A549 (cell line): Measurements from ENCODE around the gene RTP5.

Experiments
- POLR2A ChIP-seq: IDR thresholded peaks from 2 replicates; pipeline ENCODE4 v1.6.1; 2012; ENCODE audit warnings: mild to moderate bottlenecking, low read length
- RFX5 ChIP-seq: fragments of 450-650 bp; IDR thresholded peaks from 2 replicates; pipeline ENCODE4 v1.7.1; 2014; ENCODE audit warnings: antibody characterized with exemption, mild to moderate bottlenecking, moderate library complexity
- TF ChIP-seq, protein P1 (sequence below): IDR thresholded peaks from 2 replicates; pipeline ENCODE4 v1.6.1; 2012
- TF ChIP-seq, protein P2 (sequence below): fragments of >200 bp; sonication (Bioruptor Twin); formaldehyde crosslinking; IDR thresholded peaks from 3 replicates; pipeline ENCODE4 v1.5.1; 2016
- TF ChIP-seq, protein P3 (sequence below): fragments of 200-600 bp; sonication (generic); IDR thresholded peaks from 2 replicates; pipeline ENCODE4 v1.6.1; 2016; ENCODE audit warnings: antibody characterized with exemption, mild to moderate bottlenecking, moderate library complexity

DNA sequence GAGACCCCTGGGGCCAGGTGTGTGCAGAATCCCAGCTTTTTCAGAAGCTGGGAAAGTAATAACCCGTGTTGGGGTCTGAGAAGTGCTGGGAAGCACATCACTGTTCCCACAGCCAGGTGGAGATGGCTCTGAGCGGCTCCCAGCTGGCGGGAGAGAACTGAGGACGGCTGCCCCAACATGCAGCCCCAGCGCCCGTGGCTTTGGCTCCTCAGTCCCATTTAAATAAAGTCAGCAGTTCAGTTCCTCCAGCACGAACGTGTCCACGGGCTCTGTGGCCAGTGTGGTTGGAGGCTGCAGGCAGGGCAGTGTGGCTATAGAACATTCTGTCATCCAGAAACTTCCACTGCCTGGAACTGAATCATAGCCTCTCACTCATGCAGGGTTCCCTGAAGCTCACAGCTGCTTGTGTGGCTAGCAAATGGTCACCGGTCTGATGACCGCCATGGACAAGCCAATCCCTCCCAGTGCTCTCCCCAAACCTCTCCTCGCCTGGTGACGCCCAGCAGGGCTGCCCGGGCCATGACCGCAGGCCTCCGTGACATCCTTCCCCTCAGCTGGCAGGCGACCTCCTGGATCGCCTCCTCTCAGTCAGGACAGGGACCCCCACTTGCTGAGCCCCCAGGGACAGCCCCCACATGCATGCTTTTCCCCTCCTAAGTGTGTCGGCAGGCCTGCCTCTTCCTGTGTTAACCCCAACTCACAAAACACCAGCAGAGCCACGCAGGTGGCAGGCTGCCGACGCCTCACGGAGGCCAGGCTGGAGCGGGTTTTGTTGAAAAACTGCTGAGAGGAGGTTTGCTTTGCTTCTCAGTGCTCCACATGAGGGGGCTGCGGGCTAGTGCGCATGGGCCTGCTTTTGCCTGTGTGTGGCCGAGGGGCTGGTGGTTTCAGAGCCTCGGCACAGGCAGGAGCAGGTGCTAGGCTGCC is 1.3 kb downstream of the RTP5 start:
- TF ChIP-seq, protein P1, sequence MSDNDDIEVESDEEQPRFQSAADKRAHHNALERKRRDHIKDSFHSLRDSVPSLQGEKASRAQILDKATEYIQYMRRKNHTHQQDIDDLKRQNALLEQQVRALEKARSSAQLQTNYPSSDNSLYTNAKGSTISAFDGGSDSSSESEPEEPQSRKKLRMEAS: no peak
- no peak for TF ChIP-seq RFX5
- TF ChIP-seq, protein P2, sequence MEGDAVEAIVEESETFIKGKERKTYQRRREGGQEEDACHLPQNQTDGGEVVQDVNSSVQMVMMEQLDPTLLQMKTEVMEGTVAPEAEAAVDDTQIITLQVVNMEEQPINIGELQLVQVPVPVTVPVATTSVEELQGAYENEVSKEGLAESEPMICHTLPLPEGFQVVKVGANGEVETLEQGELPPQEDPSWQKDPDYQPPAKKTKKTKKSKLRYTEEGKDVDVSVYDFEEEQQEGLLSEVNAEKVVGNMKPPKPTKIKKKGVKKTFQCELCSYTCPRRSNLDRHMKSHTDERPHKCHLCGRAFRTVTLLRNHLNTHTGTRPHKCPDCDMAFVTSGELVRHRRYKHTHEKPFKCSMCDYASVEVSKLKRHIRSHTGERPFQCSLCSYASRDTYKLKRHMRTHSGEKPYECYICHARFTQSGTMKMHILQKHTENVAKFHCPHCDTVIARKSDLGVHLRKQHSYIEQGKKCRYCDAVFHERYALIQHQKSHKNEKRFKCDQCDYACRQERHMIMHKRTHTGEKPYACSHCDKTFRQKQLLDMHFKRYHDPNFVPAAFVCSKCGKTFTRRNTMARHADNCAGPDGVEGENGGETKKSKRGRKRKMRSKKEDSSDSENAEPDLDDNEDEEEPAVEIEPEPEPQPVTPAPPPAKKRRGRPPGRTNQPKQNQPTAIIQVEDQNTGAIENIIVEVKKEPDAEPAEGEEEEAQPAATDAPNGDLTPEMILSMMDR: no peak
- TF ChIP-seq, protein P3, sequence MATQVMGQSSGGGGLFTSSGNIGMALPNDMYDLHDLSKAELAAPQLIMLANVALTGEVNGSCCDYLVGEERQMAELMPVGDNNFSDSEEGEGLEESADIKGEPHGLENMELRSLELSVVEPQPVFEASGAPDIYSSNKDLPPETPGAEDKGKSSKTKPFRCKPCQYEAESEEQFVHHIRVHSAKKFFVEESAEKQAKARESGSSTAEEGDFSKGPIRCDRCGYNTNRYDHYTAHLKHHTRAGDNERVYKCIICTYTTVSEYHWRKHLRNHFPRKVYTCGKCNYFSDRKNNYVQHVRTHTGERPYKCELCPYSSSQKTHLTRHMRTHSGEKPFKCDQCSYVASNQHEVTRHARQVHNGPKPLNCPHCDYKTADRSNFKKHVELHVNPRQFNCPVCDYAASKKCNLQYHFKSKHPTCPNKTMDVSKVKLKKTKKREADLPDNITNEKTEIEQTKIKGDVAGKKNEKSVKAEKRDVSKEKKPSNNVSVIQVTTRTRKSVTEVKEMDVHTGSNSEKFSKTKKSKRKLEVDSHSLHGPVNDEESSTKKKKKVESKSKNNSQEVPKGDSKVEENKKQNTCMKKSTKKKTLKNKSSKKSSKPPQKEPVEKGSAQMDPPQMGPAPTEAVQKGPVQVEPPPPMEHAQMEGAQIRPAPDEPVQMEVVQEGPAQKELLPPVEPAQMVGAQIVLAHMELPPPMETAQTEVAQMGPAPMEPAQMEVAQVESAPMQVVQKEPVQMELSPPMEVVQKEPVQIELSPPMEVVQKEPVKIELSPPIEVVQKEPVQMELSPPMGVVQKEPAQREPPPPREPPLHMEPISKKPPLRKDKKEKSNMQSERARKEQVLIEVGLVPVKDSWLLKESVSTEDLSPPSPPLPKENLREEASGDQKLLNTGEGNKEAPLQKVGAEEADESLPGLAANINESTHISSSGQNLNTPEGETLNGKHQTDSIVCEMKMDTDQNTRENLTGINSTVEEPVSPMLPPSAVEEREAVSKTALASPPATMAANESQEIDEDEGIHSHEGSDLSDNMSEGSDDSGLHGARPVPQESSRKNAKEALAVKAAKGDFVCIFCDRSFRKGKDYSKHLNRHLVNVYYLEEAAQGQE: no peak
- no peak for TF ChIP-seq POLR2A
